Measurements from ENCODE around the gene SLC36A2.
"Not testable (repeated sequence)": the region's sequence is repeated elsewhere in the genome, so short reads cannot be mapped to it uniquely, and the experiment has no call there.

The SLC36A2 gene

DNA sequence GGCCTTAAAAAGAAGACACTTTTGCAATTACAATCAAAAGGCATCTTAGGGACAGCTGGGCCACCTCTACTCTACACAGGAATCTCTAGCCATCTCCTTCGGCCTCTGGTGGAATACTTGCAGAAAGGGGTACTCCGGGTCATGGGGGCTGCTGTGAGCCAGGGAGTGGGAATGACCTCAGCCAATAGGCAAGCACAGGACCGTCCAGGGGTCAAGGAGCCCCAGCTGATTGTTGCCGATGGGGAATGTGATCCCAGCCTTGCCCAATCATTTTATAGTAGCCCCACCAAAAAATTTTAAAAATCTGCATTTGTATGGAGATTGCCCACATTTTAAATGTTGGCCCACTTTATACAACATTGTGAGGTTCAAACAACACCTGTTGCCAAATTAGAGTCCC lies 26.9 kb downstream of the SLC36A2 start:
- no peak for DNase-seq

GRCh38 chr5:151318850-151319732 lies 28.3 kb downstream of the SLC36A2 start:
- no peak for DNase-seq

DNA sequence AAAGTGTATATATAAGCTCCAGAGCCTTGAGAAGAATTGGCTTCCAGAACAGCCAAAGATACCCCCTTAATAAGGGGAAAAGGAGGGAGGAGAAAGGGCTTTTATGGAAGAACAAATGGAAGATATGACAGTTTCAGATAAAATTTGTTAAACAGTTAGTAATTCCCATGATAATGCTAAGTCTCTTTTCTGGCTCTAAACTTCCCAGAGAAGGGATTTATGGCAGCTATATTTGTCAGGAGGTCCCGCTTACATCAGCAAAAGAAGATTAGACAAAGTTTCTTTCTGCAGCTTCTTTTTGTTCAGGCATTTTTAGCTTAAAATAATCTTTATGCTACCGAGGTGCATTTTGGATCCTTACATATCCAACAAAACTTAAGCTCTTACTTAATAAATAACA lies 29.5 kb downstream of the SLC36A2 start:
- no peak for DNase-seq

- DNase-seq, result peak; percentile 29
These were observed 31.3 kb downstream of the SLC36A2 start for GRCh38 chr5:151315998-151316597.

GRCh38 chr5:151313357-151313756 lies 34.0 kb downstream of the SLC36A2 start:
- DNase-seq, result no peak

GRCh38 chr5:151312756-151313324 lies 34.5 kb downstream of the SLC36A2 start:
- no peak for DNase-seq

DNA sequence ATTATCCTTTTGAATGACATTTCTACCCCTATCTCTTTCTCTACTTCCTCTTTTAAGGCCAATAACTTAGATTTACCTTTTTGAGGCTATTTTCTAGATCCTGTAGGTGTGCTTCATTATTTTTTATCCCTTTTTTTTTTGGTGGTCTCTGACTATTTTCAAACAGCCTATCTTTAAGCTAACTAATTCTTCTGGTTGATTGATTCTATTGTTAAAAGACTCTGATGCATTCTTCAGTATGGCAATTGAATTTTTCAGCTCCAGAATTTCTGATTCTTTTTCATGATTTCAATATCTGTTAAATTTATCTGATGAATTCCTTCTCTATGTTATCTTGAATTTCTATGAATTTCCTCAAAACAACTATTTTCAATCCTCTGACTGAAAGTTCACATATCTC lies 36.4 kb downstream of the SLC36A2 start:
- no peak for DNase-seq

DNA sequence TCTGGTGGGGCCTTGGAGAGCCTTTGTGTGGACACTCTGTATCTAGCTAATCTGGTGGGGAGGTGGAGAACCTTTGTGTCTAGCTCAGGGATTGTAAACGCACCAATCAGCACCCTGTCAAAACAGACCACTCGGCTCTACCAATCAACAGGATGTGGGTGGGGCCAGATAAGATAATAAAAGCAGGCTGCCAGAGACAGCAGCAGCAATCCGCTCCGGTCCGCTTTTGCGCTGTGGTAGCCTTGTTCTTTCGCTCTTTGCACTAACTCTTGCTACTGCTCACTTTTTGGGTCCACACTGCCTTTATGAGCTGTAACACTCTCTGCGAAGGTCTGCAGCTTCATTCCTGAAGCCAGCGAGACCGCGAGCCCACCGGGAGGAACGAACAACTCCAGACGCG lies 37.5 kb downstream of the SLC36A2 start:
- not testable (repeated sequence) for DNase-seq

DNA sequence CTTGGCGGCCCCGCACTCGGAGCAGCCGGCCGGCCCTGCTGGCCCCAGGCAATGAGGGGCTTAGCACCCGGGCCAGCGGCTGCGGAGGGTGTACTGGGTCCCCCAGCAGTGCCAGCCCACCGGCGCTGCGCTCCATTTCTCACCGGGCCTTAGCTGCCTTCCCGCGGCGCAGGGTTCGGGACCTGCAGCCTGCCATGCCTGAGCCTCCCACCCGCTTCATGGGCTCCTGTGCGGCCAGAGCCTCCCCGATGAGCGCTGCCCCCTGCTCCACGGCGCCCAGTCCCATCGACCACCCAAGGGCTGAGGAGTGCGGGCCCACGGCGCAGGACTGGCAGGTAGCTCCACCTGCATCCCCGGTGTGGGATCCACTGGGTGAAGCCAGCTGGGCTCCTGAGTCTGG lies 38.1 kb downstream of the SLC36A2 start:
- not testable (repeated sequence) for DNase-seq

DNA sequence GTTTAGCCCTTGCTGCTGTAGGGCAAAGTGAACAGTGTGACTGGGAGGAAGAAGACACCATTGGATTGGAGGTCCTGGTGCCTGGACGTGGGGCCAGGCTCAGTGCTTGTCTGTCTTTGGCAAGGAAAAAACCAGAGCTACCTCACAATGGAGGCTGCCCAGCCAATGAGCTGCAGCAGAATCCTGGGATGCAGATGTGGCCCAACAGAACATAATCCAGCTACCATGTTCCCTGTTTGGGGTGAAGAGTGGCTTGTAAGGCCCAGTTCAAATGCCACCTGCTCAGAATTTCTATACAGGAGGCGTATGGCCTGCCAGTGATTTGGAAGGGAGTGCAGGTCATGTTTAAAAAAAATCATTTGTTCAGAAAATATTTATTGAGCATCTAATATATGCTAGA lies 43.7 kb downstream of the SLC36A2 start, which contains the start of gene SLC36A3:
Gene SLC36A3, minus strand, starts transcription at position 101 of the 400 bp plus-strand sequence. CDS start 412 bp downstream, outside the sequence.
- DNase-seq, result no peak

DNA sequence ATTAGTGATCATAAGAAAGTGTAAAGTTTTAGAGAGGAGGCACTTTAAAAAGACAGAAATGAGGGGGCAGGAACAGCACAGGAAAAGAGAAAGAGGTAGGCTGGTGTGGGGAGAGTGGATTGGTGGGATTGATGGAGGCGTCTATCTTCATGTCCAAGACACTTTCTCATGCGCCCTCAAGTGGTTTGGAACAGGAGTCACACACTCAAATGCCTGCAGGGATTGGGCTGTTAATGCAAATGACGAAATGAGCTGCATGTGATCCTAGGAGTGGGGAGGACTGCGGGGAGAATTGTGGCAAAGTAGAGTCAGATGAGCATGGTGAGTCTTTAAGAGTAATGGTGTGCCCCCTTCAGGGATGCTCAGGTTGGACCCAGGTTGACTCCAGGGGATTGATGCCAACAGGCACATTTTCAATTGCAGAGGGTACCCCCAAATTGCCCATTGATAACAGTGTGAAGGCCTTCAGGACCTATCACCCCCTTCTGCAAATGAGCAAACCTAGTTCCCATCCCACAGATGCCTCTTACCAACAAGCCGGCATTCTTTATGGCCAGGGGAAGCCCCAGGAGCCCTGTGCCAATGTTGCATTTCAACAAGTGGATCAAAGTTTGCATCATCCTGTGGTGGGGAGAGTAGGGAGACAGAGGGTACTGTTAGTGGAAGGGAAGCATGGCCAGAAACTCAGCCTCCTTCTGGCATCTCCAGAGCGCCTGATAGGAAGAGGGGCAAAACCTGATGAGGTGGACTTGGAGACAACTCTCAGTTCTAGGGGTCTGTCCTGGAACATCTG lies 49.1 kb downstream of the SLC36A2 start:
- no peak for DNase-seq

DNA sequence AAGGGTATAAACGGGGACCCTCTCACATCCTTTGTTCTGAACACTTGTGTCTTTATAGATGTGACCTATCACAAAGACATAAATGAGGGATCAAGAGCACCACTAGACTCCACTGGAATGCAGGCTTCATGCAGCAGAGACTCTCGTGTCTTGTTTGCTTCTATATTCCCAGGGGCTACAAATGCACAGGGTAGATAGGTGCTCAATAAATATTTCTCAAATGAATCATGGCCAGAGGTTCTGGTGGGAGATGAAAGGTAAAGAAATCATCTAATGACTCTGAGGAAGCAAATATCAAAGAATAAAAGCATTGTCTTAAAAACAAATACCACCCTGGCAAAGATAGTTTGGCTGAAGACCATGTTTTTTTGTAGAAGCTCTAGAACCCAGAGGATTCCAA lies 50.4 kb downstream of the SLC36A2 start:
- no peak for DNase-seq

DNA sequence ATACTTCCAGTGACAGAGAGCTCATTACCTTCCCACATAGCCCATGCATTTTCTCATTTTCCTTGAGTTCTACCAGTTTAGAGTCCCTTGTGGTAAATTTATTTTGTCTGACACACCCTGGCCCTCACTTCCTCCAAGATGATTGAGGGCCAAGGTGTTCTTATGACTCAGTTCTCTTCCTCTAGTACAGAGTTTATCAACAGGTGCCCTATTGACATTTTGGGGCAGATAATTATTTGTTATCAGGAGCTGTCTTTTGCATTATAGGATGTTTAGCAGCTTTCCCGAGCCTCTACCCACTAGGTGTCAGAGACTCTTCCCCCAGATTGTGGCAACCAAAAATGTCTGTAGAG lies 50.9 kb downstream of the SLC36A2 start:
- DNase-seq, result no peak

DNA sequence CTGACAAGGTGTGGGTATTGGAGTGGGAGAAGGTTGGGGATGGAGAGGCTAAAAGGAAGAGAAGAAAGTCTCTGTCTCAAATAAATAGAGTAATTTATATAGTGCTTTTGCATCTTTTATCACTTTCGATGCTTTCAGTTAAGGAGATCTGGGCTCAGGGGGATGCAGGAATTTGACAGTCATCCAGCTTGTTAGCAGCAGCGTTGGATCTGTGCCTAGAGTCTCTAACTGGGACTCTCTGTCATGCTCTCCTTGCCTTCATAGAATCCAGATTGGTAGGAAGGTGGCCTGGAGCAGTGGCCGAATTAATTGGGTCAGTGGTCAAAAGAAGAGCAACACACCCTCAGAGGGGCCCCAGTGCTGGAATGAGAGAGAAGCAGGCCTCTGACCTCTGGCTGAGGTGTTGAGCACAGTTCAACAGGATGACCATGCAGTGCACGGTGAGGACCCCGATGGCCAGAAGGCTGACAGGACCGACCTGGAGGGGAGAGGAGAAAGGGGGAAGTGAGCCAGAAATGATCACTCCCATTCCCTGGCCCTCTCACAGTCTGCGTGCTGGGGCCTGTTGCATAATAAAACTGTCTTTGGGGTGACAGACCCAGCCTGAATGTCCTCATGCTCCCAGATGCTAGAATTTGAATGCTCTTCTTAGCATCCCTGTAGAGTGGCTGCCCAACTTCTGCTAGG lies 51.4 kb downstream of the SLC36A2 start:
- peak; percentile 1 for DNase-seq

GRCh38 chr5:151295138-151295537 lies 52.2 kb downstream of the SLC36A2 start:
- no peak for DNase-seq

- no peak for DNase-seq
These were observed 53.7 kb downstream of the SLC36A2 start for GRCh38 chr5:151293624-151294023.

- DNase-seq, result no peak
These were observed 59.2 kb downstream of the SLC36A2 start for GRCh38 chr5:151288180-151288579.

- DNase-seq, result no peak
These were observed 61.1 kb downstream of the SLC36A2 start for GRCh38 chr5:151286246-151286645.

GRCh38 chr5:151285683-151286082 lies 61.7 kb downstream of the SLC36A2 start:
- DNase-seq, result no peak

- DNase-seq, result no peak
These were observed 62.9 kb downstream of the SLC36A2 start for GRCh38 chr5:151284392-151284967.

GRCh38 chr5:151283120-151283825 lies 64.1 kb downstream of the SLC36A2 start:
- no peak for DNase-seq

All from NCI-H1694 treated with DMSO at 0.1 percent for 48 hours (cell line).